GDM1 (cell line): Measurements from ENCODE around the gene PLCL1.

ENCODE experiments used
- DNase-seq: peaks from one replicate; lab custom pipeline; 2025; lab: John Stamatoyannopoulos, UW

The PLCL1 gene

GRCh38 chr2:198060277-198060676 is 255.9 kb downstream of the PLCL1 start:
- DNase-seq: no peak

DNA sequence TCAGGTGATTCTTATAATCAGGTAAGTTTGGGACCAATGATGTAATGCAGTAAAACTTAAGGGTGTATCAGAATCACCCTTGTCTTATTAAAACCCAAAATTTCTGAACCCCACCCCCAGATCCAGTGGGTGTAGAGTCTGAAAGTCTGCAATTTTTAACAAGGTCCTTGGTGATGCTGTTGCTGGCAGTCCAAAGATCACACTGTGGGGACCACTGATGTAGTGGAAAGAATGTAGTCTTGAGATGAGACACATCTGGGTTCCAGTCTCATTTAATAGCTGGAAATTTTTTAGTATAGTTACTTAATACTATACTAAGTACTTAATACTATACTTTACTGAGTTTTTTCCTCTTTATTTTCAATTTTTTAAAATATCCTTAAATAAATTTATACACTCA is 258.4 kb downstream of the PLCL1 start:
- no peak for DNase-seq

DNA sequence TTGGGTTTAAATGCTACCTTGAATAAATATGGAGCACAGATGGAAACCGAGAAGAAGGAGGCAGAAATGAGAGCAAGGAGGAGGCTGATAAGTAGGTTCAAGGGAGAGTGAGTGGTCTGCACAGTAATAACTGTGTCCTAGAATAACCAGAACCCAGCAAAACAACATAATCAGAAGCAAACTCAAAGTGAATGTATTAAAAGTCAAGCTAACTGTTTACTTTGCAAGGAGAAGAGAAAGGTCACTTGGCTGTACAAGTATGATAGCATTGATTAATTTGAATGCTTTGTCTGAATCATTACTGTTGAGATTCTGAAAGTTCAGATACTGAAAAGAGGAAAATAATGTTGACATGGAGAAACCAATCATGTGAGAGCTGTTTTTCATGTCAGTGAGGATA is 258.8 kb downstream of the PLCL1 start:
- DNase-seq: no peak

GRCh38 chr2:198065322-198065721 is 260.9 kb downstream of the PLCL1 start:
- no peak for DNase-seq

DNA sequence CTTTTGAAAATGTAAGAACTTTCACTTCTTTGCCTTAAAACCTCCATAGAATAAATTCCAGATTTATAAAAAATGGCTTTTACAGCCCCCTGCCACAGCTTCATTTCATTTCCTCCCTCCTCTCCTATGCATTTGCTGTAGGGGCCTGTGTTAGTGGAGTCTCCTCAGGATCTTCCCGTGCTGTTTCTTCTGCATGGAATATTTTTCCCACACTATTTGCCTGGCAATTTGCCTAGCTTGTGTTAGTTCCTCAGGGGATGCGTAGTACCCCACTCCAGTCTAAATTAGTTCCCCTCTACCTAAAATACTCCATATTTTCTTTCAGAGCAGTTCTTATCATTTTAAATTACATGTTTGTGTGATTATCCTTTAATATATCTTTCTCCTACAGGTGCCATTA is 262.2 kb downstream of the PLCL1 start:
- DNase-seq: no peak

DNA sequence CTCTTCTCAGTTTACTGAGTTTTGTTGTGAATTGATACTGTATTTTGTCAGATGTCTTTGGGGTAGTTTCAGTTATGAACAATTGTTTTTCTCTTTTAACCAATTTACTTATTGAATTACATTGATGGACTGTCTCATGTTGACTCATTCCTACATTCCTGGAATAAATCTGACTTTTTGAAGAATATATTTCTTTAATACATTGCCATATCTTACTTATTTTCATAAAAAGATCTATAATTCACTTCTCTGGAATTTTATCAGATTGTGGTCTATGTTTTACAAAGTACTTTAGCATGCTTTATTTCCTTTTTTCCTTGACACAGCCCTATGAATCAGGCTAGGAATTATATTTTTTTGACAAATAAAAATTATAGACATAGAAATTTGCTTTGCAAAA is 268.3 kb downstream of the PLCL1 start:
- DNase-seq: no peak

- no peak for DNase-seq
These were observed 268.9 kb downstream of the PLCL1 start for GRCh38 chr2:198073253-198073652.

DNA sequence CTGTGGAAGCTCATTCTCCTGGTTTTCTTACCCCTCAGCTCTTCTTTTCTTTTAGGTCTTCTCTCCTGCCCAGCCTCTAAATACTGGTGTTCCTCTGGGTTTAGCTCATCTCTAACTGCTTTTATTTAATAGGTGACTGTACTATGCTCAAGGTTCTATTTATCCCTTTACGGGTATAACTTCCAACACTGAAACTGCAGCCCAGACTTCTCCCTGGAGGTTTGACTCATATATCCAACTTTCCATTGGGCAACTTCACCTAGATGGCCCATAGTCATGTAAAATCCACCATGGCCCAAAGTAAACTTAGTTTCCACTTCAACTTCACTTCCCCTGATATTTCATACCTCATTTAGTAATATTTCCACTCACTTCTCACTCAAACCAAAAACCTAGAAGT is 273.1 kb downstream of the PLCL1 start:
- DNase-seq: no peak

DNA sequence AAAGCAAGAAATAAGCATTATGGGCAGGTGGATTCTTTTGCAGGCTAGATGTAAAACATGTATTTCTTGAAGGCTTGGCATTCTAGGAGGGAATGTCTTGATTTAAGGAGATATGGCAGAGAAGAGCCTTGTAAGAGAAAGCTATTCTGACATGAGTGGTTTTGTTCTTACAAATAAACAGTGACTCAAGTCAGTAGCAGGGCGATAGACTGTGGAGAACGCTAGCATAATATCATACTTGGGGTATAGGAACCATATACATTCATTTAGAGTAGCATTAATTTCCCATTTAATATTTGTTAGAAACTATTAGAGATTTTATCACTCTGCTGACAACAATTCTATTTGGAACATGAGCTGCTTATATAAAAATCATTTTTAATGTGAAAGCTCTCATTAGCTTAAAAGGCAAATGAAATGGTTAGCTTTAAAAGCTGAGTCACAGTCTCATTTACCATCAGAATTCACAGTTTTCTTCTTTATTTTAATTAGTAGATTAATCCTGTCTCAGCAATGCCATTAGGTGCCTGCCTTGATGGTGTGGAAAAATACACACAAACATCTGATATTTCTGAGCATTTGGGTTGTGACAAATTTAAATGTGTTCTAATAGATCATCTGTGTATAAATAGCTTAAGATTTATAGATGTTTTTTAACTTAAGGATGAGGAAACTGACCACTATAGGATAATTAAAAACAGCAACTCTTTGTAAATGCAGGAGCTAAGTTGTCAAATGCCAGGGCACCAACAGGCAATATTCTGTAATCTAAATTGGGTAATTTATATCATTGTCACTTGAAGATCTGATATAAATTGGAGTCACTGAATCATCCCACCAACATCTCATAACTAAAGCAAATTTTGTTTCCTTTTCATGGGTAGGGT is 276.7 kb downstream of the PLCL1 start:
- no peak for DNase-seq

GRCh38 chr2:198084156-198084555 is 279.8 kb downstream of the PLCL1 start:
- DNase-seq: no peak

DNA sequence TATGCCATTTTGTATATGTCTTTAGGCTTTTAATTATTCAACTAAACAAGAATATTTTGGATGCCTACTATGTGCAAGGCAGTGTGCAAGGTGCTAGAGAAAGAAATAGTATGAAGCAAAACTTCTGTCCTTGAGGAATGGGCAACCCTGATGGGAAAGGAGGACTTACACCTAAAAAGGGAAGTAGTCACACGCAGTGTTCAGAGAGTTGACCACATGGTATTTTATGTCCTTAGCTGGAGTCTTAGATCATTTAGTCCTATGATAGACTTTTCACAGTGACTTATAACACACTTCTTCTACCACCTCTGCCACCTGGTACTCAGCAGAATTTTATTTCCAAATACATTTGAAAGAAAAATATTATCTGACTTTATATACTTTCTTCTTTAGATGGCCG is 291.6 kb downstream of the PLCL1 start:
- no peak for DNase-seq

- DNase-seq: no peak
These were observed 292.6 kb downstream of the PLCL1 start for GRCh38 chr2:198096965-198097364.

DNA sequence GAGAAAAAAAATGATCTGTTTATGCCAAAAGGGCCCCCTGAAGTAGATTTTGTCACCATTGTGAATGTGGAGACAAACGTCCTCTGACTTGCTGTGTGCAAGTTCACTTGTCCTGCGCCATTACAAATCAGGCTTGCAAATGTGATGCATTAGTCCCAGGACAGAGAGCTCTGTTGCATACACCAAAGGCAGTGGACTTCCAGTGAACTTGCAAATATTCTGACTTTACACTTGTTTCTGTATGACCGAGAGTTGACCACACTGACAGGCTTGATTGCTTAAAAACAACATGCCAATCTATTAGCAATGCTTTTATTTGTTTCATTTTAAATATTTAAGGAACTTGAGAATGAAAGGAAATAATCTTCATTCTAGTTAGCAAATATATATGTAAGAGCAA is 293.2 kb downstream of the PLCL1 start:
- no peak for DNase-seq

DNA sequence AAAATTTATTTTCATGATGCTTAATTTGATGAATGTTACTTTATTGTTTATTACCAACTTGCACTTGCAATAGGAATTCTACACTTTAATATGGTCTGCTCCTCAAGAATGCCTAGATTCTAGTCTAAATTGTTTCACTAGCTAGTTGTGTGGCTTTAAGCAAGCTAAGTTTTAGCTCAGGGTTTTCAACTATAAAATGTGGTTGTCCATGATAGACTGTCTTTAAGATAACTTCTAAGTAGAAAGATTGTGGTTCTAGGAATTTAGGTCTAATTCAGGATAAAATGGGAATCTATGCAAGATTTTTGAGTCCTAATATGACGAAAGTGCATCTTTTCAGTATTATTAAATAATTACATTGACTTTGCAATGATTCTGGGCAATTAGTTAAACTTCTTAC is 294.0 kb downstream of the PLCL1 start:
- DNase-seq: no peak

DNA sequence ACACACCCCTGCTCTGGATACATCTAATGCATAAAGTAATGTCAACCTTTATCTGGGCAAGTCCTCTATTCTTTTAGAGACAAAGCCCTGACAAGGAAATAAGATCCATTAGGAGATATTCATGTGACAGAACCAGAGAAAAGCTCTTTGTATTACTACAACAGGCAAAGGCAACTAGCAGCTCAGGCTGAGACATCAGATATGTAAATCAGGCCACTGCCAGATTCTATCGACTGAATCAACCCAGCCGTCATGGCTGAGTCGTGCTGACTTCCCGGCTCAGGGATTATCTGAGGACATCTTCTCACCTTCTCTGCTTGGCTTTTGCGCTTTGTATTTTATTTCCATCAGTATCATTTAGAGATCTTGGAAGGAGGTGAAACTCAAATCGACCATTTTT is 294.5 kb downstream of the PLCL1 start:
- DNase-seq: no peak

DNA sequence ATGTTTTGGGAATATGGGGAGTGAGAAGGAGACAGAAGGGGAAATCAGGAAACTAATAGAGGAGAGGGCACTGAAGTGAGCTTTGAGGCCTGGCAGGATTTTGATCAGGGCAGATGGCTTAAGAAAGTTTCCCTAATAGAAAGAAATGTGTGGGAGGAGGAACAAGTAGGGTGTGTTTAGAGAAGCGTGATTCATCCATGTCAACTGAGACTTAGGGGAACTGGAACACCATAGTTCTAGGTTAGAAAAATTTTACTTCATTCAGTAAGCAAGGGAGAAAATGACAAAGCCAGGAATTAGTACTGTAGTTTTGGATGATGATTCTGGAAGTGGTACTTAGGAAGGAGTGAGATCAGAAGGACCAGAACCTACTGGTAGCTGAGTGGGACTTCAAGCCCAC is 296.0 kb downstream of the PLCL1 start:
- DNase-seq: no peak

DNA sequence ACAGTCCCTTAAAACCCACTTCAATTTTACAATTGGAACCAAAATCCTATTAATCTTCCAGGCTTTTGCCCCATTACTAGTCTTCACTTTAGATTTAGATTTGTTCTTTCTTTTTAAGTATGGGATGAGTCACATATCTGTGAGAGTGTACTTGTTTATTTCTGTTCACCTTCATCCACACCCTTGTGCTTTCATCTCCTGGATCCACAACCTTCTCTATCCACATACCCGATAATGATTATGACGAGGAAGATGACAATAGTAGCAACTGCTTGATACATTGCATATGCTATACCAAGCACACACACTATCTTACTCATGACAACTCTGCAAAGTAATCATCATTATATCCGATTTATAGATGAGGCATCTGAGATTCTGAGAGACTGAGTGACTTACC is 297.3 kb downstream of the PLCL1 start:
- DNase-seq: no peak

DNA sequence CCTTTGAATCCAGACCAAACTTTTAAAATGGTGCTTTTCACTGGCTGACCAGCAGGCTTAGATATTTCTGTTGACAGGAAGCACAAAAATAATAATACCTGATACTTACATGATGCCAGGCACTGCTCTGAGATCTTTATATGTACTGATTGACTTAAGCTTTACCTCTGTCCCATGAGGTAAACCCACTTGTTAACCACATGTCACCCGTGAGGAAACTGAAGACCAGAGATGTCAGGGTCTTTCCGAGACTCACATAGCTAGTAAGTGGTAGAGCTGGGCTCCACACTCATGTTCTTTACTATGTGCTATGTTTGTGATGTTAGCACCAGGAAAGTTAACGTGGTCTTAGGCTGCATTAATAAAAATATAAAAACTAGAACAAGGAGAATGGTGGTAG is 297.7 kb downstream of the PLCL1 start:
- no peak for DNase-seq

- DNase-seq: no peak
These were observed 298.5 kb downstream of the PLCL1 start for GRCh38 chr2:198102856-198103255.

DNA sequence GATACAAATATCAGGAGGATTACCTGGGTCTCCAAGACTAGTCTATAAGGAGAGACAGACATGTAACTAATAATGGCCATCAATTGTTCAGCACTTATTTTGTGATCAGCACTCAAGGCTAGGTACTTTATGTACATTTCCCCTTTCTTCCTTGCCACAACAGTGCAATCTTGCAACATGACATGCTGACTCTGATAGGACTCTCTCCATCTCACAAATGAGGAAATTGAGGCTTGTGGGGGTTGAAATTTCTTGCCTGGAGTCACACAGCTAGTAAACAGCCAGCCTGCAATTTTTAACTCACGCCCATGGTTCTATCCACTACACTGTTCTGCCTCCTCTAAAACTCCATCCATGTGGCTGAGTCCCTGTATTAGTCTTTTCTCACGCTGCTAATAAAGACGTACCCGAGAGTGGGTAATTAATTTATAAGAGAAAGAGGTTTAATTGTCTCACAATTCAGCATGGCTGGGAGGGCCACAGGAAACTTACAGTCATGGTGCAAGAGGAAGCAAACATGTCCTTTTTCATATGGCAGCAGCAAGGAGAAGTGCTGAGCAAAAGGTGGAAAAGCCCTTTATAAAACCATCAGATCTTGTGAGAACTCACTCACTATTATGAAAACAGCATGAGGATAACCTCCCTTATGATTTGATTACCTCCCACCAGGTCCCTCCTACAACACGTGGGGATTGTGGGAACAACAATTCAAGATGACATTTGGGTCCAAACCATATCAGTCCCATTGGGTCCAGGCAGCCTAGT is 302.4 kb downstream of the PLCL1 start:
- DNase-seq: no peak

DNA sequence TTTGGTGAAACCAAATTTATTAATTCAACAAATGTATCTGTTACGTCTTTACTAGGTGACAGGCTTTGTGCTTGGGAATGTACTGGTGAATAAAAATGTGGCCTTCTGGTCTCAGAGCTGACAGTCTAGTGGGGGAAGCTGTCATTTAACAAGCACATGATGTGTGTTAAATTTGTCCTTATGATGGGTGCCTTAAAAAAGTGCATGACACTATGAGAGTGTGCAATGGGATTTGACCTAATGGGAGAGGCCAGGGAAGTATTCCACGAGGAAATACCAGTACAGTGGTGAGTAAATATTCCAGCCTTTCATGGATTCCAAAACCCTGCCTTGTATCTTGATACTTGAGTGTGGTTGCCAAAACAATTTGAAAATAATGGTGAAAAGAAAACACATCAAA is 308.9 kb downstream of the PLCL1 start:
- DNase-seq: no peak

DNA sequence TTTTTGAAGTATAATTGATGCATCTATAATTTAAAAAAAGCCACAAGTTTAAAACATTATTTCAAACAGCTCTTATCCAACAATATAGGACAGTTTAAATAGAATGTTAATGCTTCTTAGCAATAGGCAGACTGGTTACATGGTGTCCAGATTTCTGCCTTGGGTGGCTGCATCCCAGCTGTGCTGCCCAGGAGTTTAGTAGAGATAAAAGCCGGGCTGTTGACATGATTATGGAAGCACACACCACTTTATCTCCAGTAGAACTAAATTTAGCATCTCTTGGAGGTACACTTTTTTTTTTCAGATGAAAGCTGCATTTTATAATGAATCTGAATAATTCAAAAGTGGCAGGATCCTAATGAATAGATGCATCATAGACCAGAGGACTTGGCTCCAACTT is 309.7 kb downstream of the PLCL1 start:
- no peak for DNase-seq

- no peak for DNase-seq
These were observed 310.8 kb downstream of the PLCL1 start for GRCh38 chr2:198115201-198115600.

- no peak for DNase-seq
These were observed 312.4 kb downstream of the PLCL1 start for GRCh38 chr2:198116756-198117155.
